Nucleus accumbens (tissue), 56 donors: ENCODE results near the gene ZNF607.
"Not testable (repeated sequence)": the region's sequence is repeated elsewhere in the genome, so short reads cannot be mapped to it uniquely, and the experiment has no call there.

ENCODE experiments used
- DNase-seq, 56 donors: peaks; one replicate each; lab custom pipeline; 2025; lab: John Stamatoyannopoulos, UW

The ZNF607 gene

GRCh38 chr19:37719111-37719926 lies at the start of gene ZNF607:
ZNF607 (minus strand) TSS chr19:37719761; CDS start chr19:37711618, 8,143 bp downstream.
- DNase-seq = peak in 55 of 56 donors; percentile 7 to 93 (median 80)

DNA sequence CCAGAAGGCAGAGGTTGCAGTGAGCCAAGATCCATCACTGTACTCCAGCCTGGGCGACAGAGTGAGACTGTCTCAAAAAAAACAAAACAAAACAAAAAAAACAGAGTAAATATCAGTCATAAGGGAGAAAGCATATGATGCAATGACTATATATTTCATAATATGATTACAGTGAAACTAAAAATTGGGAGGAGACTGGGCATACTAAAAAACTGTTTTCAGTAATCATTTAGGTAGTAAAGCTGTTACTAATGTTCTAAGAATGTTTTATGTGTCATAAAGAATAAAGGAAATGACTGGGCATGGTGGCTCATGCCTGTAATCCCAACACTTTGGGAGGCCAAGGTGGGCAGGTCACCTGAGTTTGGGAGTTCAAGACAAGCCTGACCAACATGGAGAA lies 43.9 kb upstream of the ZNF607 start:
- DNase-seq = no peak

DNA sequence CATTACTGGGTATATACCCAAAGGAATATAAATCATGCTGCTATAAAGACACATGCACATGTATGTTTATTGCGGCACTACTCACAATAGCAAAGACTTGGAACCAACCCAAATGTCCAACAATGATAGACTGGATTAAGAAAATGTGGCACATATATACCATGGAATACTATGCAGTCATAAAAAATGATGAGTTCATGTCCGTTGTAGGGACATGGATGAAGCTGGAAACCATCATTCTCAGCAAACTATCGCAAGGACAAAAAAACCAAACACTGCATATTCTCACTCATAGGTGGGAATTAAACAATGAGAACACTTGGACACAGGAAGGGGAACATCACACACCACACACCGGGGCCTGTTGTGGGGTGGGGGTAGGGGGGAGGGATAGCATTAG lies 38.1 kb upstream of the ZNF607 start:
- DNase-seq = not testable (repeated sequence)

- DNase-seq = no peak
Observed at GRCh38 chr19:37738371-37738770, 18.8 kb upstream of the ZNF607 start.

- no peak for DNase-seq
Observed at GRCh38 chr19:37725181-37725580, 5.6 kb upstream of the ZNF607 start.

DNA sequence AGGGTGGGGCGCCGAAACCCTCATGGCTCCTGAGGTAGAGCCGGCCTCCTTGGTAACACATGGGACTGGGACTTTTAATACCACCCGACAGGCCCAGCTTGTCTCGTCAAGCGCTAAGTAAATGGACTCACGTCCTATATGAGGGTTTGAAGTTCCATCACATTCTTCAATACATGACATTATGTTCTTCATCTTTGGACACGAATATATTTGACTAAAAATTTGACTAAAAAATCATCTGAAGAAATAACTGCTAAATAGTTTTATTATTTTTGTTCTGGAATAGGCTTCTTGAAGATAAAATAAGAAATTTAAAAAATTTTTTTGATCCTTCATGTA lies 335 bp upstream of the ZNF607 start:
- DNase-seq = no peak

DNA sequence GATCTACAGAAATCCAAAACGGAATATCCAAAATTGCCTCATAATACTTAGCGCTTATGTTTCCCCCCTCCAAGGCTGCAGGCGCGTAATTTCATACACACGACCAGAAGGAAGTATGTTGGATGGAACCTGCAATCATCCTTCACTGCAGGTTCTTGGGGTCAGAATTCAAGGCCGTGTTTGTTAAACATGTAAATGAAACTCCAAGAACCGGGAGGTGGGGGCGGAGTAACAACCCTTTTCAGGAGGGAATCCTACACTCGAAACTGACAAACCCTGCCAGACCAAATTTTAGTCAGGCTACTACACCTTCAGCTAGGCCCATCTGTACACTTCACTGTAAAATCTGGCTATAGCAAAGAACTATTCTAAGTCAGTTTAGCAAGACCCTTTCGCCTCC lies 1.3 kb downstream of the ZNF607 start:
- DNase-seq = peak in 1 of 56 donors; percentile 17

- DNase-seq = no peak
Observed at GRCh38 chr19:37716140-37716539, 3.4 kb downstream of the ZNF607 start.

DNA sequence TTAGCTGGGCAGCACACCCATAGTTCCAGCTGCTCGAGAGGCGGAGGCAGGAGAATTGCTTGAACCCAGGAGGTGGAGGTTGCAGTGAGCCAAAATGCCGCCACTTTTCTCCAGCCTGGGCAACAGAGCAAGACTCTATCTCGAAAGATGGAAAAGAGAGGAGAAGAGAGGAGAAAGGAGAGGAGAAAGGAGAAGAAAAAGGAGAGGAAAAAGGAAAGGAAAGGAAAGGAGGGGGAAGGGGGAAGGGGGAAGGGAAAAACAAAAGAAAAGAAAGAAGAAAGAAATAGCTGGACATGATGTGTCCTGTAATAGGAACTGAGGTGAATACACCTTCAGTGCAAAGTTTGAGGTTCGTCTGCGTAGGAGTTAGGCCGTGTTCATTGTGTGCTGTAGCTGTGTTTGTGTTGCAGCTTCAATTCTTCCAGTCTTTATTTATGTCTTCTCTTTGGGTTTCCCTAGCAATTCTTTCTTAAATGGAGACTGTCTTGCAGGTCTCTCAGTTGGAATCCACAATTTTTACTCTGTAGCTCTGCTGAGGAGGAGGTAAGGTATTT lies 13.4 kb downstream of the ZNF607 start:
- DNase-seq = no peak

DNA sequence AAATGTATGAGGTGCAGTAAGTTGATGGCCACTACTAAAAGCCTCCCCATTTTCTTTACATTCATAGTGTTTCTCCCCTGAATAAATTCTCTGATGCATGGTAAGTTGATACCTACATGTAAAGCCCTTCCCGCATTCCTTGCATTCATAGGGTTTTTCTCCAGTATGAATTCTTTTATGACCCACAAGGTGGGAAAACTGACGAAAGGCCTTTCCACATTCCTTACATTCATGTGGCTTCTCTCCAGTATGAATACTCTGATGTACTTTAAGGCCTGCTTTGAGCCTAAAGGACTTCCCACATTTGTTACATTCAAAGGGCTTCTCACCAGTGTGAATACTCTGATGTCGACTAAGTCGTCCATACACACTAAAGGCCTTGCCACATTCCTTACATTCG lies 20.5 kb downstream of the ZNF607 start:
- no peak for DNase-seq

DNA sequence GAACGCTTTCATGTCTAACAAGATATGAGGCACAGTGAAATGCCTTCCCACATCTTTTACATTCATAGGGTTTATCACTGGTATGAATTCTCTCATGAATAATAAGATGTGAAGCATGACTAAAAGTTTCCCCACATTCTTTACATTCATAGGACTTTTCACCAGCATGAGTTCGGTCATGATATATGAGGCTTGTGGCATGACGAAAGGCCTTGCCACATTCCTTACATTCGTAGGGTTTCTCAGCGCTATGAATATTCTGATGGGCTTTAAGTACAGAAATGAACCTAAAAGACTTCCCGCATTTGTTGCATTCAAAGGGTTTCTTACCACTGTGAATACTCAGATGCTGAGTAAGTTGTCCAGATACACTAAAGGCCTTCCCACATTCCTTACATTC lies 21.3 kb downstream of the ZNF607 start:
- no peak for DNase-seq

- DNase-seq = no peak
Observed at GRCh38 chr19:37695144-37695899, 24.2 kb downstream of the ZNF607 start.

DNA sequence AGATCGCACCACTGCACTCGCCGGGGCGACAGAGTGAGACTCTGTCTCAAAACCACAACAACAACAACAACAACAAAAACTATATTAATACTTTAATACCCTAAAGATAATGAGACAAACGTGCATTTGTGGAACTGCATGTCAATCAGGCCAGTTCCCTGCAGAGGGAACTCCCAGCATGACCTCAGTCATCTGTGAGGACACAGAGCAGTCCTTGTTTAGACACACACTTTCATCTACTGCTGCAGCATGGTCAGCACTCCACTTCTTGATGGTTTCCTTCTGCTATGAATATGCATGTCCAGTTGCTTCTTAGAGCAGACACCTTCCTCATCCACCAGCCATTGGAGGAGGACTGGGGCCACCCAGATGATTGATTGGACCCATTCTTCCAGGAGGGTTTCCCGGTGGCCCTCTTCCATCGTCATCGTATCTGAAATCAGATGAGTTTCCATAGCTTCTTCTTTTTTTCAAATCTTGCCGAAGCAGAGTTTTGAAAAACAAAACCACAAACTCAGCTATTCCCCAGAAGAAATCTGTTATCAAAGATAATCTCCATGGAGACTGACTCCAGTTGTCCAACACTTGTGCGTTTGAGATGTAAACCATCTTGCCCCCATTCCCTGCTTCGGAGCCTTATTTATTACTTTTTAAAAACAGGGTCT lies 26.5 kb downstream of the ZNF607 start:
- DNase-seq = peak in 38 of 56 donors; percentile 1 to 58 (median 16)

GRCh38 chr19:37691881-37692504 lies 27.6 kb downstream of the ZNF607 start:
- DNase-seq = peak; percentile 8 to 94 (median 84)

DNA sequence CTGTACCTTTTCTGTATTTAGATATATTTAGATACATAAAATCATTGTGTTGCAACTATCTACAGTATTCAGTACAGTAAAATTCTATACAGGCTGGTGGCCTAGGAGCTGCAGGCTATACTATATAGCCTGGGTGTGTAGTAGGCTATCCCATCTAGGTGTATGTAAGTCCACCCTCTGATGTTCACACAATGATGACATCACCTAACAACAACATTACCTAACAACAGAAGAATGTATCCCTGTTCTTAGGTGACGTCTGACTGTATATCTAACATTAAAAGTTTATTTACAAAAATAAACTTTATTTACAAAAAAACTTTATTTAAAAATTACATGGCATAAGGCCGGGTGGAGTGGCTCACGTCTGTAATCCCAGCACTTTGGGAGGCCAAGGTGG lies 36.0 kb downstream of the ZNF607 start:
- no peak for DNase-seq

GRCh38 chr19:37669450-37669914 lies 50.1 kb downstream of the ZNF607 start:
- no peak for DNase-seq

- DNase-seq = not testable (repeated sequence)
Observed at GRCh38 chr19:37657157-37657556, 62.4 kb downstream of the ZNF607 start.

DNA sequence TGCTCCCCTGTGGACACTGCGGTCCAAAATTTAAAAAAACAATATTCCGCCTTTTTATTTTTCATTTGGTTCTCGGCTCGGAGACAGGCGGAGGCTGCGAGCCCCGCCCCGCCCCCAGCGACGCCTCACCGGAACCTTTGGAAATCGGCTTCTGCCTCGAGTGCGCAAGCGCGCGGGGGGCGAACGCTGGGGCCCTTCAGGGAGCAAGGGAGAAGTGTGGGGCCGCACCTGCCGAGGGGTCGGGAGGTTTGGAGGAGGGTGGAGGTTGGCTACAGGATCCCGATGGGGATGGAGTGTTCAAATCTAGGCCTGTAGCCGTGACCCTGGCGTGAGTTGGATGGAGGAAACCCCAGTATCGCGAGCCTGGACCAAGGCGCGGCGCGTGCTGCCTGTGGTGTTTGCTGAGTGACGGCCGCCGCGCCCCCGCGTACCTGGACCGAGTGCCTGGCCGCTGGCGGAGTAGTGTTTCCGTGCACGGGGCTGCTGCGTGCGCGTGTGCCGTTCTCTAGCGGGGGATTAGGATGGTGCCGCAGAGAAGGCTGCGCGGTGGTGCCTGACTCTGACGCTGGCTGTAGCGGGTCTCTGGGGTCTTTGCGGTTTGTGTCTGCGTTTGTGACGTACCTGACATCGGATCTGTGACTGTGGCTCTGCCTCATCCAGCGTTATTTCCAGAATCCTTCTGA lies 63.7 kb downstream of the ZNF607 start:
- peak in 55 of 56 donors; percentile 12 to 94 (median 85) for DNase-seq

GRCh38 chr19:37655301-37655688 lies 64.3 kb downstream of the ZNF607 start, which contains the start of gene ZFP30:
ZFP30 (minus strand) TSS chr19:37655465; CDS start chr19:37647822, 7,643 bp downstream.
- peak; percentile 48 to 95 (median 89) for DNase-seq
